GM19372 (cell line): ENCODE data around the gene HOXD4.

Experiments
- ATAC-seq: cut with Tn5 transposase; IDR thresholded peaks from one replicate; pipeline ENCODE4 v1.9.1; 2021; ENCODE audit warnings: mild to moderate bottlenecking, low read depth, moderate library complexity; ENCODE audit not compliant: unreplicated experiment

The HOXD4 gene

GRCh38 chr2:176156807-176157498 lies 5.6 kb downstream of the HOXD4 start, which contains the start of gene HOXD3:
TSS of gene HOXD3 (plus strand) at chr2:176157307. CDS start at chr2:176169115, 11,808 bp downstream.
- ATAC-seq = no peak

GRCh38 chr2:176157499-176158185 lies 6.3 kb downstream of the HOXD4 start:
- no peak for ATAC-seq

GRCh38 chr2:176158186-176158591 lies 6.8 kb downstream of the HOXD4 start:
- no peak for ATAC-seq

- ATAC-seq = no peak
Observed at GRCh38 chr2:176158855-176159662, 7.7 kb downstream of the HOXD4 start.

- ATAC-seq = no peak
Observed at GRCh38 chr2:176159663-176160250, 8.4 kb downstream of the HOXD4 start.

- no peak for ATAC-seq
Observed at GRCh38 chr2:176160251-176160985, 9.1 kb downstream of the HOXD4 start.

- no peak for ATAC-seq
Observed at GRCh38 chr2:176160986-176161824, 9.9 kb downstream of the HOXD4 start.

GRCh38 chr2:176161825-176162626 lies 10.7 kb downstream of the HOXD4 start:
- ATAC-seq = no peak

GRCh38 chr2:176162911-176163671 lies 11.7 kb downstream of the HOXD4 start:
- no peak for ATAC-seq

- ATAC-seq = no peak
Observed at GRCh38 chr2:176163672-176164056, 12.3 kb downstream of the HOXD4 start.

- ATAC-seq = no peak
Observed at GRCh38 chr2:176164201-176164600, 12.9 kb downstream of the HOXD4 start.

- ATAC-seq = no peak
Observed at GRCh38 chr2:176164611-176165369, 13.4 kb downstream of the HOXD4 start.

GRCh38 chr2:176165370-176166050 lies 14.2 kb downstream of the HOXD4 start:
- ATAC-seq = no peak

GRCh38 chr2:176166272-176166671 lies 14.9 kb downstream of the HOXD4 start:
- no peak for ATAC-seq

GRCh38 chr2:176167398-176167797 lies 16.0 kb downstream of the HOXD4 start:
- ATAC-seq = no peak

- ATAC-seq = no peak
Observed at GRCh38 chr2:176169181-176169580, 17.8 kb downstream of the HOXD4 start.

- no peak for ATAC-seq
Observed at GRCh38 chr2:176169711-176170110, 18.4 kb downstream of the HOXD4 start.
